HG03521 (cell line): ENCODE results near the gene IQCF5.
"Not testable (repeated sequence)": the region's sequence is repeated elsewhere in the genome, so short reads cannot be mapped to it uniquely, and the experiment has no call there.

ENCODE experiments used
- ATAC-seq: cut with Tn5 transposase; IDR thresholded peaks from one replicate; pipeline ENCODE4 v1.9.1; 2021; ENCODE audit warnings: mild to moderate bottlenecking, moderate library complexity; ENCODE audit not compliant: unreplicated experiment

IQCF5 gene

DNA sequence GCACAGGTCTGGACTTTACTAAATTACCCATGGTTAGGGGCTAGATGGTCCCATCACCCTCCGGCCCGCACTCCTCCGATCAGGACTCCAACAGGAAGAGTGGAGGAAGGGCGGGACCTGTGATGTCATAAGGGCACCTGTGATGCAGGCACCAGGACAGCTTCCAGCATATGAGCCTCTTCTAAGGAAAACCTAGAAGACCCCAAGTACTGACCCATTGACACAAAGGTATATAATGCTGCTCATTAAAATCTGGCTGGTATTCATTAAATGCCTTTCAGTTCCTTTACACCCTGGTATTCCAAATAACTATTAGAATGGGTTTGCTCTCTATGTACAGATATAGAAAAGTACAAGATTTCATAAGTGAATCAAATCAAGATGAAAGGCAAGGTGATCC is at the start of gene IQCF5:
Gene IQCF5, minus strand, starts transcription at position 101 of the 400 bp plus-strand sequence. Its CDS starts 70 bp downstream, at position 31.
- ATAC-seq = no peak

DNA sequence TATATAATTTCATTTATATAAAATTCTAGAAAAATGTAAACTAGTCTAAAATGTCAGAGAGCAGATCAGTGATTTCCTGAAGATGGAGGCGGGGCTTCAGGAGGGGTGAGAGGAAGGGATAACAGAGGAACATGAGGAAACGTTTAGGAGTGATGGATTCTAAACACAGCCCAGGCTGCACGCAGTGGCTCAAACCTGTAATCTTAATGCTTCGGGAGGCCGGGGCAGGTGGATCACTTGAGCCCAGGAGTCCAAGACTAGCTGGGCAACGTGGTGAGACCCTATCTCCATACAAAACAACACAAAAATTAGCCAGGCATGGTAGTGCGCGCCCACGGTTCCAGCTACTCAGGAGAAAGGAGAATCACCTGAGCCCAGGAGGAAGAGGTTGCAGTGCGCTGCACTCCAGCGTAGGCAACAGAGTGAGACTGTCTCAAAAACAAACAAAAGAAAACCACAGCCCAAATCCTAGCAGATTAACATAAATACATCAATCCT is 45.7 kb upstream of the IQCF5 start:
- no peak for ATAC-seq

DNA sequence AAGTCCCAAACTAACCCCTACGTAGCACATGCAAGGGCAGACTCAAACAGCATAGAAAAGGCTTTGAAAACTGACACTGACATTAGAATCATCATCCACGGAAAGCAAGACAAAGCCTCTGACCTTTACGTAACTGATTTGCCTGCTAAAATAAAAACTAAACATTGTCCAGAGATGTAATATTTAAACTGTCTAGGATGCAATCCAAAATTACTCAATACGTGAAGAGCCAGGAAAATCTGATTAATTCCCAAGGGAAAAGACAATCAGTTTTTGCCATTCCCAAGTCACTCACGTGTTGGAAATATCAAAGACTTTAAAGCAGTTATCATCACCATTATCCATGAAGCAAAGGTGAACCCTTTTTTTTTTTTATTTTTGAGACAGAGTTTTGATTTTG is 41.0 kb upstream of the IQCF5 start:
- ATAC-seq = no peak

DNA sequence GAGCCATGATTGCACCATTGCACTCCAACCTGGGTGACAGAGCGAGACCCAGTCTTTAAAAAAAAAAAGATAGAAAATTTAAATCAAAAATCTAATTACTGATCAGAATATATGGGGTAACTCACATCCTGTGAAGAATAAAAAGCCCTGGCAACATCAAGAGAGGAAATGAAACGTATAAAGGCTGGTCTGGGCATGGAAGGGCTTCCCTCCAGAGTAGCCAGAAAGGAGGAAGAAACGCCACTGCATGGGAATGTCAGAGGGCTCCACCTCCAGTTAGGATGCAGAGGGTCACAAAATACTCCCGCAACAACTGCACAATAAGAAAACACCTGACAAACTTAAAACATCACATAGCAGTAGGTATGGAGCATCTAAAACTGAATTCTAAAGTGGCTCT is 32.6 kb upstream of the IQCF5 start:
- ATAC-seq = no peak

DNA sequence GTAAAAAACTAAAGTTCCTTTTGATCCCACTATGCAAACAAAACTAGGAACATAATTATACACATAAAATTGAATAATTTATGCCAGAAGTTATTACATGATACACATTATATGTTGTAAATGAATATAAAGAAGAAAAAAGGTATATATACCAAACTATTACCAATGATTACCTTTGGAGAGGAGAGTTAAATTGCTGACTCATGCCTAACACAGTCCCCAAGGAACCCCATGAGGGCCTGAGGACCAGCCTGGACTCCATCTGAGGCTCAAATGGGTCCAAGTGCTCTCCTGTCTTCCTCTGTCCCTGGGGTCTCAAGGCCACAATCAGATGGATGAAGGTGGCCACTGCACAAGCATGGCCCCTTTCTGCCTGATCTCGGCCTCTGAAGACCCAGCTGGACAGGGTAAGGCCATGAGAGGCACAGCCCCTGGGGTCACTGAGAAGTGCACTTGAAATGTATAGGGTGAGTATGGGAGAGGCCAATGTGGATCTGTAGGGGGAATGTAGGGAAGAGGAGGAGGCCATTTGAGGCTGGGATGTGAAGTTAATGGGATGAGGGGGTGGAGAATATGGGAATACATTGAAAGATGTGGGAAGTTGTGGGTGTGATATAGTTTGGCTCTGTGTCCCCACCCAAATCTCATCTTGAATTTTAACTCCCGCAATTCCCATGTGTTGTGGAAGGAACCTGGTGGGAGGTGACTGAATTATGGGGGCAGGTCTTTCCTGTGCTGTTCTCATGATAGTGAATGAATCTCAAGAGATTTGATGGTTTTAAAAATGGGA is 28.8 kb upstream of the IQCF5 start:
- ATAC-seq = no peak

DNA sequence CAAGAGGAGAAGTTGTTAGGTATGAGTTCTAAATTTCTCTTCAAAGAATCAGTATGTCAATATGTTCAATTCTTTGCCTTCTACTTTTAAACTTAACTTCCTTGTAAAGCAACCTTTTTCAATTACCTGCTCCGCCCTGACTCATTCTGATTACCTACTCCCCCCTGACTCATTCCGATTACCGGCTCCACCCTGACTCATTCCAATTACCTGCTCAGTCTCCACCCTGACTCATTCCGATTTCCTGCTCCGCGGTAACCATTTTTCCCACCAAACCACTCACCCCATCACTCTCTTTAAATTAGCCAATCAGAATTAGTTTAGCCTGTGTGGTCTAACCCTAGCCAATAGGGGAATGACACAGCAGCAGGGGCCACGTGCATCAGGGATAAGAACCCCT is 27.0 kb upstream of the IQCF5 start:
- not testable (repeated sequence) for ATAC-seq

GRCh38 chr3:51900043-51900442 is 24.6 kb upstream of the IQCF5 start:
- ATAC-seq = not testable (repeated sequence)

GRCh38 chr3:51897391-51897790 is 22.0 kb upstream of the IQCF5 start:
- no peak for ATAC-seq

DNA sequence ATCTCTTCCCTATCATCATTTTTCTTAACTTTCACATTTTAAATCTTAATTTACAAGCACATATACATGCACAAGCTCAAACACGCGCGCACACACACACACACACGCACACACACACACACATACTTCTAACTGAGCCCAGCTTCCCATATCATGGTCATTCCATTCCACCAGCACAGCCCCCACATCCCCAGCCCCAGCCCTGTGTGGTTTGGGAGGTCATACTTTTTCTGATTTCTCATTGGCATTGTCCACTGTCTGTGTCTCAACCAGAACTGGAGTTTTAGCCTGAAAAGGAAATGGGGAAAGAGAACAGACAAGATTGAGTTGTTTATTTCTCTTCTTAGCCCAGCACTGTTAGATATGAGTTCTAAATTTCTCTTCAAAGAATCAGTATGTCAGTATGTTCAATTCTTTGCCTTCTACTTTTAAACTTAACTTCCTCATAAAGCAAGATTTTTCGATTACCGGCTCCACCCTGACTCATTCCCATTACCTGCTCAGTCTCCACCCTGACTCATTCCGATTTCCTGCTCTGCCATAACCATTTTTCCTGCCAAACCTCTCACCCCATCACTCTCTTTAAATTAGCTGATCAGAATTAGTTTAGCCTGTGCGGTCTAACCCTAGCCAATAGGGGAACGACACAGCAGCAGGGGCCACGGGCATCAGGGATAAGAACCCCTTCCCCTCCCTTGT is 21.4 kb upstream of the IQCF5 start:
- ATAC-seq = no peak

DNA sequence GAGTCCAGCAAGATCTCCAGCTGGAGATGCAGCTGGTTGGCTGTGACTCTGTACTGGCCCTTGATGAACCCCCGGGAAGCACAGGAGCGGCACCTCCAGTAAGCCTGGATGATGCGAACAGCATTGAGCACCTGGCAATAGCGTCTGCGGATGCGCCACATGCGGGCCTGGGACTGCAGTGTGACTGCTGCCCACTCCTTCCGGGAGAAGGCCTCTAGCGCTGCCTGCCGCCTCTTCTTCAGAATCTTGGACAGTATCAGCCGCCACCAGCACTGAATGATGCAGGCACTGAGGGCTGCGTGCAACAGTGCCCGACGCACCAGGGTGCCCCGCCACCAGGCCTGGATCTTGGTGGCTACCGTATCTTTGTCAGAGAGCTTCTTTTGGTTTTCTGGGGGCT is 19.5 kb upstream of the IQCF5 start:
- no peak for ATAC-seq

GRCh38 chr3:51894391-51894790 is 19.0 kb upstream of the IQCF5 start:
- no peak for ATAC-seq

- ATAC-seq = no peak
These were observed 16.0 kb upstream of the IQCF5 start for GRCh38 chr3:51891242-51892039.

DNA sequence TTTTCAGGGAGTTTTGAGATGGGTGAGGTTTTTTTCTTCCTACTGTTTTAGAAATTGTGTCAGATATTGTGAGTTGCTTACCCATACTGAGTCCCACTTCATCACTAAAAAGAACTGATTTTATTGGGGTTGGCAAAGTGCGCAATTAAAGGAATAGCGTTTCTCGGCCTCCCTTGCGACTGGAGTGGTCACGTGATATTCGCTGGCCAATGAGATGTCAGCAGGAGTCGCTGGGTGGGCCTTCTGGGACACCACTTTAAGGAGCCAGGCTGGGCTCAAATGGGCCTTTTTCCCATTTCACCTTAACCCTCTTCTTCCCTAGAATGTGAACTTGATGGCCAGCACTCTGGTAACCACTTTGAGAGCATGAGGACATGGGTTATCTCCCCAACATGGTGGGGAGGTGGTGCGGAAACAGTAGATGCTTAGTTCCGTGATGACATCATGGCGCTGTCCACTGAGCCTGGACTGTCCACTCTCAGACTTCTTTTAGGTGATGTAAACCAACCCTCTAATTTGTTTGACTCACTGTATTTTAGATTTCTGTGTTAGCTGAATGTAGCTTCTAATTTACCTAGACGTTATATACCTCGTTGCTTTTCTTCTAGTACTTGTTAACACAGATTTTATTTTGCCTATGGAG is 13.2 kb upstream of the IQCF5 start:
- no peak for ATAC-seq

DNA sequence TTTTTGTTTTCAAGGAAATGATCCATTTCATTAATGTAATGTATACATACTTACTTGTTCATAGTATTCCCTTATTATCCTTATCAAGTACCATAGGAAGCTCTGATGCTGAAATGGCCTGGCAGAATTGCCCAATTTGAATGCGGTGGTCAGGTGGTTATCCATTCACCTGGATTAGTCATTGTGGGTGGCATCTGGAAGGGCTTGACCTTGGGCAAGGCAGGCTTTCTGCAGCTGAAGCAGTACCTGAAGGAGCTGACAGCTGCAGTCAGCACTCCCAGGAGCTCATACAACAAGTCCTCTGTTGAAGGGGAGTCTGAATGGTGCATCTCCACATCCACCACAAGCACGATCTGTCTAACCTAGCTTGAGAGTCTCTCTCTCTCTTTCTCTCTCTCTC is 12.2 kb upstream of the IQCF5 start:
- no peak for ATAC-seq

GRCh38 chr3:51886447-51886846 is 11.0 kb upstream of the IQCF5 start:
- ATAC-seq = no peak

DNA sequence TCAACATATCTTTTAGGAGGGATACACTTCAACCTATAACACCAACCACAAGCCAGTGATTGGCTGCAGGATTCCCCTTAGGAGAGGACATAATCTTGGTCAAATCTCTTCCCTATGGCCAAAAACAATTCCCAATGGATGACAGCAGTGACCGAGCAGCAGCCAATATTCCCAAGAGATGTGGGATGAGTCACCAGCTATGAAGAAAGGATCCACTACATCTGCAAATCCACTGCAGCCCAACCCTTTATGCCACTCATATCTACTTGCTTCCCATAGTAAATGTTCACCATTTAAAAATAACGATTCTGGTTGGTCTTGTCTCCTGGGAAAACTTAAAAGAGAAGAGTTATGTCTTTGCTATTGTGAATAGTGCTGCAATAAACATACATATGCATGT is 4.5 kb upstream of the IQCF5 start:
- ATAC-seq = no peak

DNA sequence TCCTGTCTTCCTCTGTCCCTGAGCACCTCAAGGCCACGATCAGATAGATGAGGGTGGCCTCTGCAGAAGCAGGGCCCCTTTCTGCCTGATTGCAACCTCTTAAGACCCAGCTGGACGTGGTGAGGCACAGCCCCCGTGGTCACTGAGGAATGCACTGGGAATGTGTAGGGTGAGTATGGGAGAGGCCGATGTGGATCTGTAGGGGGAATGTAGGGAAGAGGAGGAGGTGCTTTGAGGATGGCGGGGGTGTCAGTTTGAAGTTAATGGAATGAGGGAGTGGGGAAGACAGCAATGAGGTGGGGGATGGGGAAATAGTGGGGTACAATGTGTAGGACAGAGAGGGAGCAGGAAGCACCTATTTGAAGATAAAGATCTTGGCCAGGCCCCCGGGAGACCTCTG is 785 bp upstream of the IQCF5 start:
- no peak for ATAC-seq

GRCh38 chr3:51874889-51875288 is 512 bp downstream of the IQCF5 start:
- ATAC-seq = no peak

DNA sequence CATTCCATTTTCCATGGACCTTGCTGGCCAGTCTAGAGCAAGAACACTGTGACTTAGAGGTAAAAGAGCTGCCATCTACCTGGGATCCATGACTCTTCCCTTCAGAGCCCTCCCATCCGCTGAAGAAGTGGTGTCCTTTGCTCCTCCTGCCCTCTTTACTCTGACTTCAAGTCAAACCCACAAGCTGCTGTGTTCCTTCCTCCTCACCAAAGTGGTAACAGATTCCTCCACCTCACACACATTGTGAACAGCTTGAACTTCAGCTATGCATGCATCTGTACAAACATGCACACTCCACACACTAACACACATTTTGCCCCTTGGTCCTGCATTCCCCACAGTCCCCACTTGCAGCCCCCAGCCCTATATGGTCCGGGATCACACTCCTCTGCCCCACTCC is 990 bp downstream of the IQCF5 start:
- no peak for ATAC-seq

DNA sequence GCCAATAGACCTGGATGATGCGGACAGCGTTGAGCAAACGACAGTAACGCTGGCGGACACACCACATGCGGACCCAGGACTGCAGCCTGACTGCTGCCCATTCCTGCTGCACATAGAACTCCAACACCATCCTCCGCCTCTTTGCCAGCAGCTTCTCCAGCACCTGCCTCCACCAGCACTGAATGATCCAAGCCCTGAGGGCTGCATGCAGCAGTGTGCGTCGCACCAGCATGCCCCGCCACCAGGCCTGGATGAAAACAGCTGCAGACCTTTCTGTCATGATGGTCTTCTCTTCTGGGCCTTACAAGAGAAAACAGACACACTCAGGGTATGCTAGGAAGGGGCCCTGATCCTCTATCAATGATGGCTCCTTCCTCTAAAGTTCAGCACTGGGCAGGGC is 1.5 kb downstream of the IQCF5 start:
- ATAC-seq = no peak

DNA sequence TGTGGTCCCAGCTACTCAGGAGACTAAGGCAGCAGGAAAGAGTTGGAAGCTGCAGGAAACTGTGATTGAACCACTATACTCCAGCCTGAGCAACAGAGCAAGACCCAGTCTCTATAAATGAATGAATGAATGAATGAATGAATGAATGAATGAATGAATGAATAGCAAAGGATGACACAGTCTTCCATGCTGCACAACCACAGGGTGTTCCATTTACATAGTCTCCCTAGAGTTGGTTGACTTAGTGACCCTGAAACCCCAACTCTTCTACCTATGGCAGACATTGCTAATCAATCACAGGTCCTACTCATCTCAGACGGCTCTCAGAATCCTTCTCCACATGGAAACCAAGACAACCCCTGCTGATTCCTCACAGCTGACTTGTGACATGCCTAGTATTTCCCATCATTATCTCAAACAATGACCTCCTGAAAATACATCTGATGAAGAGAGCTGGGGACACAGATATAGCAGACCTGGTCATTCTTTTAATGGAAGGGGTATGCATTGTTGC is 2.1 kb downstream of the IQCF5 start:
- ATAC-seq = no peak
